HG03457 (cell line): ENCODE results near the gene DIAPH1.

ENCODE experiments used
- ATAC-seq: cut with Tn5 transposase; IDR thresholded peaks from one replicate; pipeline ENCODE4 v1.9.1; 2021; ENCODE audit warnings: moderate number of reproducible peaks; ENCODE audit not compliant: unreplicated experiment

DIAPH1 gene

GRCh38 chr5:141508440-141508797 is 110.4 kb downstream of the DIAPH1 start:
- ATAC-seq = no peak

GRCh38 chr5:141507387-141508091 is 111.3 kb downstream of the DIAPH1 start:
- peak; percentile 31 for ATAC-seq

GRCh38 chr5:141506381-141507155 is 112.2 kb downstream of the DIAPH1 start:
- ATAC-seq = no peak

- no peak for ATAC-seq
Observed at GRCh38 chr5:141504216-141504615, 114.6 kb downstream of the DIAPH1 start.

- no peak for ATAC-seq
Observed at GRCh38 chr5:141503681-141504080, 115.1 kb downstream of the DIAPH1 start.

- ATAC-seq = no peak
Observed at GRCh38 chr5:141501761-141502160, 117.0 kb downstream of the DIAPH1 start.

- ATAC-seq = no peak
Observed at GRCh38 chr5:141496038-141496437, 122.8 kb downstream of the DIAPH1 start.

- no peak for ATAC-seq
Observed at GRCh38 chr5:141495453-141495811, 123.4 kb downstream of the DIAPH1 start.

GRCh38 chr5:141494761-141495452 is 123.9 kb downstream of the DIAPH1 start:
- no peak for ATAC-seq

- ATAC-seq = no peak
Observed at GRCh38 chr5:141493500-141494422, 125.0 kb downstream of the DIAPH1 start.

GRCh38 chr5:141492168-141492885 is 126.5 kb downstream of the DIAPH1 start:
- ATAC-seq = no peak

GRCh38 chr5:141491323-141492167 is 127.3 kb downstream of the DIAPH1 start:
- ATAC-seq = no peak

GRCh38 chr5:141490771-141491170 is 128.0 kb downstream of the DIAPH1 start:
- ATAC-seq = no peak

- ATAC-seq = no peak
Observed at GRCh38 chr5:141490271-141490670, 128.5 kb downstream of the DIAPH1 start.

- no peak for ATAC-seq
Observed at GRCh38 chr5:141489841-141490240, 129.0 kb downstream of the DIAPH1 start.

GRCh38 chr5:141488591-141489561 is 129.9 kb downstream of the DIAPH1 start, which contains the start of gene PCDHGC5:
Gene PCDHGC5, plus strand, starts transcription at chr5:141489081. Its CDS starts 160 bp downstream, at chr5:141489241.
- no peak for ATAC-seq

- no peak for ATAC-seq
Observed at GRCh38 chr5:141487131-141487530, 131.7 kb downstream of the DIAPH1 start.

- no peak for ATAC-seq
Observed at GRCh38 chr5:141486091-141486490, 132.7 kb downstream of the DIAPH1 start.
